Central memory CD8-positive, alpha-beta T cell (primary cell): ENCODE results near the gene RUNX2.

ENCODE experiments used
- ATAC-seq: fragments of 150-1000 bp; cut with Tn5 transposase; replicated peaks from 2 replicates; pipeline ENCODE4 v1.10.0; 2022; ENCODE audit warnings: mild to moderate bottlenecking, moderate FRiP score, moderate number of reproducible peaks; ENCODE audit not compliant: poor library complexity, severe bottlenecking; ENCODE audit errors: extremely low read depth
- DNase-seq, 2 donors: peaks; one replicate each; pipeline ENCODE4 v3.0.0; 2021; ENCODE audit warnings: low spot score in 2 of 2
- H3K27ac Mint-ChIP-seq: one replicate; pipeline ENCODE4 v1.8.0; 2022; ENCODE audit warnings: low read depth, mild to moderate bottlenecking, moderate library complexity, mixed read lengths
- H3K27me3 Mint-ChIP-seq: one replicate; pipeline ENCODE4 v1.8.0; 2022; ENCODE audit warnings: mixed read lengths
- H3K36me3 Mint-ChIP-seq: one replicate; pipeline ENCODE4 v1.8.0; 2022; ENCODE audit warnings: mild to moderate bottlenecking, moderate library complexity, mixed read lengths; ENCODE audit not compliant: insufficient read depth
- H3K4me1 Mint-ChIP-seq: one replicate; pipeline ENCODE4 v1.8.0; 2022; ENCODE audit warnings: mixed read lengths
- H3K4me3 Mint-ChIP-seq: one replicate; pipeline ENCODE4 v1.8.0; 2022; ENCODE audit warnings: mild to moderate bottlenecking, moderate library complexity, mixed read lengths
- H3K9me3 Mint-ChIP-seq: one replicate; pipeline ENCODE4 v1.8.0; 2022; ENCODE audit warnings: mixed read lengths

The RUNX2 gene

DNA sequence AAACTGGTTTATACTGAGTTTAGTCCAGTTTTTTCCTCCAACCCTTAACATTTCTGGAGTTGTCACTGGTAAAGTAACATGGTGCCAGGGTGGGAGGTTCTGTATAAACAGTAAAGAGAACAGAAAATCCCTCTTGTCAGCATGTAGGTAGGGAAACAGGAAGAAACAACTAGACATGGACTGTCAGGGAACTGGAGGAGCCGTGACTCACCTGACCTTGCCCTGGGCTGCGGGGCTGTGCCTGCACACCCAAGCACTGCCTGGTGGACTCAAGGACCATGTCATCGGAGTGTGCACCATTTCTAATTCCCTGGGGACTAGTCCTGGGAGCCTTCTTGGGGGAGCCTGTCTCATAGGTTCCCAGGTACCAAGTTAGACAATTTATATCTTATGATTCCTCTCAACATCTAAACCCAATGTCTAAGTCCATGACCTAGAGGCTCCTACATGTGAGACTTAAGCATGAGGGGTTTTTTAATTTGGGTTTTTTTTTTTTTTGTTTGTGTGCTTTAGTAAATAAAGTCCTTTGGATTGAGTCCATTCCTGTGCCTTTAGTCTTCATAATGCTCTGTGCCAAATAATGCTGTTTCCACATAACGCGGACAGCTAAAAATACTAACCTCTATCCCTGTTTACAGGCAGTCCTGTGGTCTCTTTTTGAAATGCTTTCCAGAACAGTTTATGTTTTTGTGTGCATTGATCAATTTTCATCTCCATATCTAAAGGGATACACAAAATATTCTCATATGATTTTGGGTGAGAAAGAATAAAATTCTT is 186.5 kb downstream of the RUNX2 start:
- no peak overlapping the region for H3K4me3 Mint-ChIP-seq
- no peaks in the 10 kb centered on the region for H3K27me3 Mint-ChIP-seq
- DNase-seq (no peak), ATAC-seq (no peak)
- H3K4me1 Mint-ChIP-seq = no peaks in the 10 kb centered on the region
- H3K36me3 Mint-ChIP-seq = peaks cover 17% of the 10 kb centered on the region
- H3K27ac Mint-ChIP-seq = no peak overlapping the region
- no peaks in the 10 kb centered on the region for H3K9me3 Mint-ChIP-seq

GRCh38 chr6:45518013-45518720 is 190.0 kb downstream of the RUNX2 start:
- peaks cover 11% of the 10 kb centered on the region for H3K36me3 Mint-ChIP-seq
- H3K4me1 Mint-ChIP-seq = no peaks in the 10 kb centered on the region
- no peaks in the 10 kb centered on the region for H3K9me3 Mint-ChIP-seq
- H3K4me3 Mint-ChIP-seq = no peak overlapping the region
- DNase-seq (no peak), ATAC-seq (no peak)
- no peaks in the 10 kb centered on the region for H3K27me3 Mint-ChIP-seq
- no peak overlapping the region for H3K27ac Mint-ChIP-seq

- no peaks in the 10 kb centered on the region for H3K27me3 Mint-ChIP-seq
- H3K4me3 Mint-ChIP-seq = no peak overlapping the region
- no peak for DNase-seq
- no peak for ATAC-seq
- no peaks in the 10 kb centered on the region for H3K9me3 Mint-ChIP-seq
- H3K36me3 Mint-ChIP-seq = peaks cover 6% of the 10 kb centered on the region
- no peaks in the 10 kb centered on the region for H3K4me1 Mint-ChIP-seq
- no peak overlapping the region for H3K27ac Mint-ChIP-seq
Observed at GRCh38 chr6:45521226-45521625, 193.1 kb downstream of the RUNX2 start.

GRCh38 chr6:45522486-45522885 is 194.4 kb downstream of the RUNX2 start:
- DNase-seq = no peak
- Mint-ChIP-seq H3K27me3 (no peaks in the 10 kb centered on the region), H3K36me3 (peaks cover 4% of the 10 kb centered on the region), H3K27ac (no peak overlapping the region), H3K9me3 (no peaks in the 10 kb centered on the region), H3K4me1 (no peaks in the 10 kb centered on the region), H3K4me3 (no peak overlapping the region)
- ATAC-seq = no peak

- Mint-ChIP-seq H3K4me1 (peaks cover 5% of the 10 kb centered on the region), H3K36me3 (peaks cover 4% of the 10 kb centered on the region), H3K27ac (no peak overlapping the region), H3K27me3 (no peaks in the 10 kb centered on the region), H3K9me3 (no peaks in the 10 kb centered on the region), H3K4me3 (no peak overlapping the region)
- DNase-seq (no peak), ATAC-seq (no peak)
Observed at GRCh38 chr6:45527210-45527609, 199.1 kb downstream of the RUNX2 start.

DNA sequence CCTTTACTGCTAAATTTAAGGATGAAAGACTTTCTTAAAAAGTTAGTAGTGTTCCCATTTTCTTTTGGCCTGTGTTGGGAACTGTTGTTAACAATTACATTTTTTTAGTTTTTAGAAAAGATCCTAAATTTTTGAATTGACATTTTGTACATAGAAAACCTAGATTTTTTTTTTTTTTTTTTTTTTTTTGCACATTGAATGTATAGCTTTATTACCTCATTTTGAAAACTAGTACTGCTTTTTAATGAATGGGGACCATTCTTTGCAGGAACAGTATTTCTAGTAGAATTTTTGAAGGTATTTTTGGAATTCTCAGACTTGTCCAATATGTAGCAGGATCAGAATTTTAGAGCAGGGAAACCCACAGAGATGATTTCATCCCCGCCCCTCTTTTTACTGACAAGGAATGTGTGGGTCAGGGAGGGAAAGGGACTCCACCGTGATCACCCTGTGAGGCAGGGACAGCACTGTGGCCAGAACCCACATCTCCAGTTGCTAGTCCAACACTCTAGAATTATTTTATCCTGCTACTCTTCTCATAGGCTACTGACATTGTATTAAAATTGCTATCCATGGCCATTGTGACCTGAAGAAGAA is 204.0 kb downstream of the RUNX2 start:
- Mint-ChIP-seq H3K4me3 (no peak overlapping the region), H3K36me3 (peaks cover 10% of the 10 kb centered on the region), H3K4me1 (peaks cover 5% of the 10 kb centered on the region), H3K27me3 (no peaks in the 10 kb centered on the region), H3K27ac (no peak overlapping the region), H3K9me3 (no peaks in the 10 kb centered on the region)
- DNase-seq = no peak
- ATAC-seq = no peak

DNA sequence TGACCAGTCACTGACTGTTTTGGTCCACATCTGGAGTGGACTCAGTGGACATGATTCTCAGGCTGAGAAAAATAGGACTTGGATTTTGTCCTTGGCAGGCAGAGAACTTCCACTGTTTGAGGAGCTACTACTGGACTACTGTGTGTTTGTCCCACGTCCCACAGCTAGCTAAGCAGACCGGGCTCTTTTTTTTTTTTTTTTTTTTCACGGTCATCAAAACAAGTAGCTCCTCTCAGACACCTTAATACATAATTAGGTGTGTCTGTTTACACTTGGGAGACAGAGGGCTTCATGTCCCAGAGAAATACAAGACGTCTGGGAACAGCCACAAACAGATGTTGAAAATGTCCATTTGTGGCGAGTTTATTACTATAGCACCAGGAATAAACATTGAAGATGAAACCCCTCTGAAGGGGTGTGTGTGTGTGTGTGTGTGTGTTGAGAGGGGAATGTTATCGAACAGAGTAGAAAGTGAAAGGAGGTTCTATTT is 204.6 kb downstream of the RUNX2 start:
- H3K27me3 Mint-ChIP-seq = no peaks in the 10 kb centered on the region
- H3K9me3 Mint-ChIP-seq = no peaks in the 10 kb centered on the region
- no peak overlapping the region for H3K4me3 Mint-ChIP-seq
- peaks cover 10% of the 10 kb centered on the region for H3K36me3 Mint-ChIP-seq
- ATAC-seq = no peak
- H3K27ac Mint-ChIP-seq = no peak overlapping the region
- H3K4me1 Mint-ChIP-seq = peaks cover 5% of the 10 kb centered on the region
- no peak for DNase-seq

- peaks cover 5% of the 10 kb centered on the region for H3K4me1 Mint-ChIP-seq
- H3K27me3 Mint-ChIP-seq = no peaks in the 10 kb centered on the region
- no peaks in the 10 kb centered on the region for H3K9me3 Mint-ChIP-seq
- ATAC-seq (no peak), DNase-seq (no peak)
- H3K4me3 Mint-ChIP-seq = no peak overlapping the region
- no peak overlapping the region for H3K27ac Mint-ChIP-seq
- peaks cover 10% of the 10 kb centered on the region for H3K36me3 Mint-ChIP-seq
Observed at GRCh38 chr6:45533386-45533785, 205.3 kb downstream of the RUNX2 start.

- H3K36me3 Mint-ChIP-seq = peaks cover 11% of the 10 kb centered on the region
- H3K4me1 Mint-ChIP-seq = peaks cover 12% of the 10 kb centered on the region
- no peak for ATAC-seq
- no peak overlapping the region for H3K4me3 Mint-ChIP-seq
- DNase-seq = no peak
- H3K27ac Mint-ChIP-seq = no peak overlapping the region
- H3K27me3 Mint-ChIP-seq = no peaks in the 10 kb centered on the region
- no peaks in the 10 kb centered on the region for H3K9me3 Mint-ChIP-seq
Observed at GRCh38 chr6:45535933-45536332, 207.8 kb downstream of the RUNX2 start.

DNA sequence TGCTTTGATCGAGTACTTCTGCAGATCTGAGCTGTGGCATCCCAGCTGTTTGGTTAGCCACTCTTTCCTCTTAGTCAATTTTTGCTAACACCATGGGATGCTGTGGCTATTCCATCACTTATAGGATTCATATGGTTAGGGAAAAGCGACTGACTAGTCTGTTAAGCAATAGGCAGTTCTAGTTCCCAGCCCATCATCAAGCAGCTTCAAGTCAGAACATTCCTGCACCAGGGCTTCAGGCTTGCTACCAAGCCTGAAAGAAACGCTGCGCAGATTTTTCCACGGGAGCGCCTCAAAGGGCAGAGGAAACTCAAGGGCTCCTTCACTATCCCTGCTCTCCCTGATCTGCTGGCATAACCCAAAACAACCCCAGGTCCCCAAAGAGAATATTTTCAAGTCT is 209.4 kb downstream of the RUNX2 start:
- peaks cover 9% of the 10 kb centered on the region for H3K36me3 Mint-ChIP-seq
- H3K4me1 Mint-ChIP-seq = peaks cover 12% of the 10 kb centered on the region
- no peak for DNase-seq

GRCh38 chr6:45538641-45539547 is 210.8 kb downstream of the RUNX2 start:
- DNase-seq (no peak), ATAC-seq (no peak)
- peak overlapping the region; percentile 60 for H3K27ac Mint-ChIP-seq
- peaks cover 9% of the 10 kb centered on the region for H3K36me3 Mint-ChIP-seq
- H3K4me1 Mint-ChIP-seq = peaks cover 12% of the 10 kb centered on the region
- no peaks in the 10 kb centered on the region for H3K27me3 Mint-ChIP-seq
- no peaks in the 10 kb centered on the region for H3K9me3 Mint-ChIP-seq
- H3K4me3 Mint-ChIP-seq = no peak overlapping the region

More for the DNA sequence above, 209.4 kb downstream of the RUNX2 start:
- ATAC-seq = no peak
- H3K27ac Mint-ChIP-seq = no peak overlapping the region
- H3K27me3 Mint-ChIP-seq = no peaks in the 10 kb centered on the region
- no peaks in the 10 kb centered on the region for H3K9me3 Mint-ChIP-seq
- no peak overlapping the region for H3K4me3 Mint-ChIP-seq

- no peaks in the 10 kb centered on the region for H3K9me3 Mint-ChIP-seq
- no peaks in the 10 kb centered on the region for H3K27me3 Mint-ChIP-seq
- DNase-seq (no peak), ATAC-seq (no peak)
- no peak overlapping the region for H3K4me3 Mint-ChIP-seq
- no peak overlapping the region for H3K27ac Mint-ChIP-seq
- H3K36me3 Mint-ChIP-seq = peaks cover 6% of the 10 kb centered on the region
- H3K4me1 Mint-ChIP-seq = peaks cover 12% of the 10 kb centered on the region
Observed at GRCh38 chr6:45540375-45540920, 212.3 kb downstream of the RUNX2 start.
